ENCODE data around the gene THSD7B. TPM values are rescaled to one million over a fixed set of nuclear protein-coding genes. Genes with fewer than 3 reads are reported as not detected.

The THSD7B gene
- total RNA-seq, 1 donor from 2014 or later = 2.1 TPM

DNA sequence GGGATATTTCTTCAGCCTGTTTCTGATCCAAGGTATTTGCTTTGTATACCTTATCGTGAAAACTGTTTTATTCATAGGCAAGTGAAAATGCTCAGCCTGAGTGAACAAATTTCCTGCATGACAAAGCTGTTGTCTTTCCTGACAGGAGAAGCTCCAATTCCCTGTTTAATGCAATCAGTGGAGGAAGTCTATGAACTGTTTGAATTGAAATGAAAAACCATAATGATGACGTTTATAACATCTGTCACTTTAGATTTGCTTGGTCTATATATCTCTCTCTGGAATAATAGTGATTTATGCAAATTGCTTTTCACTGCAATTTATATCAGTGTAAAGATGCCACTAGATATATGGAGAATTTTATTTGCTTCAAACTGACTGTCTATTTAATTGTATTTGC, 959.6 kb downstream of the THSD7B start:
- no peaks in the 10 kb centered on the region for H3K36me3 ChIP-seq (ENCODE audit: control insufficient read depth in 3 of 3, insufficient read depth in 3 of 3, low read length in 3 of 3)
- H3K9ac ChIP-seq (ENCODE audit: low read depth in 1 of 3, low read length in 3 of 3) = no peak overlapping the region
- H3K9me3 ChIP-seq (ENCODE audit: control insufficient read depth in 3 of 3, low read length in 3 of 3) = no peaks in the 10 kb centered on the region
- H3K4me1 ChIP-seq (ENCODE audit: control insufficient read depth in 3 of 3, insufficient read depth in 3 of 3, low read length in 3 of 3) = no peaks in the 10 kb centered on the region
- no peak overlapping the region for H3K27ac ChIP-seq (ENCODE audit: low read depth, low read length)
- no peaks in the 10 kb centered on the region for H3K27me3 ChIP-seq (ENCODE audit: control insufficient read depth in 3 of 3, insufficient read depth in 3 of 3, low read length in 3 of 3)
- no peak overlapping the region for H3K4me3 ChIP-seq (ENCODE audit: low read length in 3 of 3)

Small RNAs within 50 kb of the gene (small RNA-seq; reads per million reads assigned to genes)
- not detected for gene RF00019
- not detected for gene RNA5SP105
